GM21576 (cell line): ENCODE measurements around the gene ABCB4.

Source experiments
- ATAC-seq: cut with Tn5 transposase; IDR thresholded peaks from one replicate; pipeline ENCODE4 v1.9.1; 2021; ENCODE audit warnings: mild to moderate bottlenecking, moderate library complexity; ENCODE audit not compliant: unreplicated experiment

Gene ABCB4

DNA sequence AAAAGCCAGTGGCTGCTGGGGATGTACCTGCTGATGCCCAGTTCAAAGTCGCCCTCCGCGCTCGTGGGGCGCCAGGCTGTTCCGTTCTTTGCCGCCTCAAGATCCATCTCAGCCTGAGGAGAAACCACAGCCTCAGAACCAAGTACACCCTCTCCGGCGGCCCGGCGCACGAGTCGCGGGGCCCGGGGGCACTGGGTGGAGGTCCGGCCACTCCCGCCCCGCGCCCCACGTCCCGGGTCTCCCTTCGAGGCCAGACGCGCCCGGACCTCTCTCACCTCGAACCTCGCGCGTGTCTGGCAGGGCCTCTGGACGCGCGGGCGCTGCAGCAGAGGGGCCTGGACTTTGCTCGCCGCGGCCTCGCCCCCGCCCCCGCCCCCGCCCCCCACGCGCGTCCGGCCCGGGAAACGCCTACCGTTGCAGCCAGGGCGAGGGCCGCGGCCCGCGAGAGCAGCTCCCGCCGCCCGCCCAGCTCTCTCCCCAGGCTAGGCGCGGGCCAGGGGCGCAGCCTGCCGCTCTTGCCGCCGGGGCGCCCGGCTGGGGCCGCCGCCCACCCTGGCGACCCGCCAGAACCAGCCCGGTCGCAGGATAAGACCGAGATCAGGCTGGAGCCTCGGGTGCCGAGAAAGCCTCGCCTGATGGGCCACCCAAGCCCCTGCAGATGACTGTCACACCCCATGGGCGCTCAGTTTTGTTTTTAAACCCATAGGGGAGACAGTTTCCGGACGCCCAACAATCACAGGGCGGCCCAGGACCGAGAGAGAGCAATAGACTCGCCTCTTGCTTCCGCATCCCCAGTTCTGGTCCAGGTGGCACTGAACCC lies at the start of gene ABCB4:
Gene ABCB4, minus strand, starts transcription at position 322 of the 820 bp plus-strand sequence. Its CDS starts 215 bp downstream, at position 107.
- no peak for ATAC-seq

DNA sequence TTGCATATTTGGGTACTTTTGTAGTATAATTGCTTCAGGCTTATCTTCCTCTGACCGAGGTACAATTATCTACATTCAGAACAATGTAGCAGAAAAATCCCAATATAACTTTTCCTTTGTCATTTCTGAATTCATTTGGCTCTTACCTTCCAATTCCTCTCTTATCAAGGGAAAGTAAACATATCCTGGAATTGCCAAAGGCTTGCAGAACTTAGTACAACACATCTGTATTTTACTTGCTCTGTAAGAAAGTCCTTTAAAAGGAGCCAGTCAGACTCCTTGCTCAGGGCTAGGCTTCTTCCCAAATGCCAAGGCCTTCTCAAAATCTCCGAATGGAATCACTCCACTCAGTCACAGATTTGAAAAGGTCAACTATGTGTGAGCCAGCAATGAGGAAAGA lies 43.3 kb upstream of the ABCB4 start:
- no peak for ATAC-seq

DNA sequence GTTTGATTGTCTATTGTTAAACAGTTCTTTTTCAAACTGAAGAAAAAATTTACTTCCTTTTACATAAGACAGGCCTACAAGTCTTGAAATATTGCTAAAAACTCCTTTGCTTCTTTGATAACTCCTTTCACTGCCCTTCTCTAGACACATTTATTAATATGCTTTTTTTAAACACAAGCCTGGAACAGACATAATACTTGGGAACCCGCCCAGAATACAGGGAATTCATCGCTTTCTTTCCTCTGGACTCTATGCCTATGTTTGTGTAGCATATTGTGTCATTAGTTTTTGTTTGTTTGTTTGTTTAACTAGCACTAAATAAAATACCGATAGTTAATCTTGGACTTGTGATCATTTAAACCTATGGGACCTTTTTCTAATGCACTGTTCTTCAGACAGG lies 42.4 kb upstream of the ABCB4 start:
- no peak for ATAC-seq

DNA sequence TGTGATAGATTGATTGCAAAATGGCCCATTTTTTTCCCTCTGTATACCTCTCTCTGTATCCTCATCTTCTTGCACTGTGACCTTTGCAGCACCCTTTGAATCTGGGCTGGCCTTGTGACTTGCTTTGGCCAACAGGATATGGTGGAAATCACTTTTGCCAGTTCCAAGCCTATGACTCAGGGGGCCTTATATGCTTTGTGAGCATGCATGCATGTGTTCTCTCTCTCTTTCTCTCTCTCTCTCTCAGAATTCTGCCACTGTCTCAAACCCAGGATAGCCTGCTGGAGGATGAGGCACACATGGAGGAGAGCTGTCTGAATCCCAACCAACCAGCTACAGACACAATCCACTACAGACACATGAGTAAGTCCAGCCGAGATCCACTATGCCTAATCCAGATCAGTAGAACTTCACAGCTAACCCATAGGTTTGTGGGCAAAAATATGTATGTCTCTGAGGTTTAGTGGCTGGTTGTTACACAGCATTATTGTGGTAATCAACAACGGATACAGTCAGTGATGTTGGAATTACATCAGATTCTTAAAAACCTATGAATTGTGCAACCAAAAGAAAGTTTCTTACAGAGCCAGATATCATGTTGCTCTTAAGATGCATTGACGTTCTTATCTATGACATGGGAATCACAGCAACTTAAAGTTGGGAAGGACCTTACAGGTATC lies 41.8 kb upstream of the ABCB4 start:
- no peak for ATAC-seq

DNA sequence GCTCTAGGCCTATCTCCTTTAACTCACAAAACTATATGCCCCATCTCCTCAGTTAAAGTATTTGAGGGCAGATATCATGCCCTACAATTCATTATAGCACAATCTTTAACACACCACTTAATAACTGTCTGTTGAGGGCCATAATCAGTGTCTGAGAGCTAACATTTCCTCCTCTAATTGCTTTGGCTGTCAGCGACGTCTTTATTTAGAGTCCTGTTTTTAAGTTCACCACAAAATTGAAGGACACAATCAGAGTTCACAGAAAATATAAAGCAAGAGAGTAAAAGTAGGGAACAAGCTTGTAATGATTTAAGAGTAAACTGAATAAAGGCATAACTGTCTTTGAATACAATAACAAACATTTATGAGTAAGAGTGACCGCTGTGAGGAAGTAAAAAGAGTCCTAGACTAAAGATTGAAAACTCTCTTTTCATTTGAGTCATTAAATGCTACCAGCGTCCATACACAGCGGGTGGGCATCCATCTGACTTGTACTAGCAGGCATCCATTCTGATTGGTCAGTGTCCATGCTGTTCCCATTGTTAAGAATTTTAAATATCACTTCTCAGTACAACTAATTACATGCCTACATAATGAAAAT lies 38.4 kb upstream of the ABCB4 start:
- ATAC-seq = no peak

DNA sequence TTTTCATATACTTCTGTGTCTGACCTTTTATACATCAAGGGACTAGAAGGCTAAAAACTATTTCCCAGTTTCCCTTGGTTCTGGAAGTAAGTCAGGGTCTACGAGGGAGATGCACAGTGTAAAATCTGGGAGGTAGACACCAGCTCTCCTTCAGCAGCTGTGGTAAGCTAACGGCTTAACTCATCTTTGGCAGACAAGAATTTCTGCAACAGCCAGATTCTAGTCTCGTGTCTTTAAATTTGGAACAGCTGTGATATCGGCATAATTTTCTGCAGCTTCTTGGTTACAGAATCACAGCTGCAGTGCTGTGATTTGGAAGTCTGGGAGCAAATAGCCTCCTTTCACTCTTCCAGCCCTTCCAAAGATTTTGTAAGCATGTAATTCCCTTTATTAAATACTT lies 37.4 kb upstream of the ABCB4 start:
- no peak for ATAC-seq

DNA sequence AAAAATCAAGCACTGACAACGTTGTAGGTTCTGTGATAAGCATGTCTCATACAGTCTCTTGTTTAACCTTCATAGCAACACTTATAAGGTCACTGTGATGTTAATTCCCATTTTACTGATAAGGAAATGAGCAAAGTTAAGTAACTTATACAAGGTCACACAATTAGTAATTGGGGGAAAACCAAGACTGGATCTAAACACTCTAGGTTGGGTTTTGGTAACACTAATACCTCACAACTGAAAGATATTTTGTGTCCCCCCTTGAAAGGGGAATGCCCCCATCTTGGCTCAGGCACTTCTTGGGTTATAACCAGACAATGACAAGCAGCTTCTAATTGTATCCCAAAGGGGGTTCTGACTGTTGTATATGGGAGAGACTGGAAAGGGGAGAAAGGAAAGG lies 36.0 kb upstream of the ABCB4 start:
- ATAC-seq = no peak

DNA sequence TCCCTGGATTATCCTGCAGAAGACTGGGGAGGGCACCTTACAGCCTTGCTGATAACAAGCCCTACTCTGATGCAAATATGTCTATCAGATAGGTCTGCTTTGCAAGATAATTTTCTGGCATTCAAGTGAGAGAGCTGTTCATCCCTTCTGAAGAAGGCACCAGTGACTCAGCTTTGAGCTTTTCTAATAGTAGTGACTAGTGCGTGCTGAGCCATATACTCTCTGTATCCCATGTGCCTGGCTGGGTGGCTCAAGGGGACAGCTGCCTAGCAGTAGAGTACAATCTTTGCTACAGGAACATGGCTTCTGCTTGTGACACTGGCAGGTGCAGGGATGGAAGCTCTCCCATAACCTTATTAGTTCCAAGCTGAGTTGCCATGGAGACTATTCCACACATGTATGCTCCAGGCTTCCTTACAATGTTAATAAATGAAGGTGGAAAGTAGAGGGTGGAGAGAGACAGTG lies 35.0 kb upstream of the ABCB4 start:
- ATAC-seq = no peak

DNA sequence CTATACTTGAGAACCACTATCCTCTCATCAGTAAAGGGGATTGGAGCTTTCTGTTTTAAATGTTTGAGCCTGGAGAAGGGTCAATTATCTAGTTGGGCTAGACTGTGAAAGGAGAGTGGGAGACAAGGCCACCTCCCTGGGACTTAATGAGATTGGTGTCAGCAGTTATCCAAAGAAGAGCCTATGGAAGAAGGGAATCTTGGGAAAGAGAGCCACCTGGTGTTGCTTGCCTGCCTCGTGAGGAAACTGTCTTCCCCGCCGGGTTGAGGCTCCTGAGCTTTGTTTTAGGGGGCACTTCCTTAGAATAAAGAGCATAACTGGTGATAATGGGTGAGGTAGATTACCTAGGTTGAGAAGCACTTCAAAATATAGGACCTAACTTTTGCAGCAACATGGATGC lies 32.0 kb upstream of the ABCB4 start:
- no peak for ATAC-seq

DNA sequence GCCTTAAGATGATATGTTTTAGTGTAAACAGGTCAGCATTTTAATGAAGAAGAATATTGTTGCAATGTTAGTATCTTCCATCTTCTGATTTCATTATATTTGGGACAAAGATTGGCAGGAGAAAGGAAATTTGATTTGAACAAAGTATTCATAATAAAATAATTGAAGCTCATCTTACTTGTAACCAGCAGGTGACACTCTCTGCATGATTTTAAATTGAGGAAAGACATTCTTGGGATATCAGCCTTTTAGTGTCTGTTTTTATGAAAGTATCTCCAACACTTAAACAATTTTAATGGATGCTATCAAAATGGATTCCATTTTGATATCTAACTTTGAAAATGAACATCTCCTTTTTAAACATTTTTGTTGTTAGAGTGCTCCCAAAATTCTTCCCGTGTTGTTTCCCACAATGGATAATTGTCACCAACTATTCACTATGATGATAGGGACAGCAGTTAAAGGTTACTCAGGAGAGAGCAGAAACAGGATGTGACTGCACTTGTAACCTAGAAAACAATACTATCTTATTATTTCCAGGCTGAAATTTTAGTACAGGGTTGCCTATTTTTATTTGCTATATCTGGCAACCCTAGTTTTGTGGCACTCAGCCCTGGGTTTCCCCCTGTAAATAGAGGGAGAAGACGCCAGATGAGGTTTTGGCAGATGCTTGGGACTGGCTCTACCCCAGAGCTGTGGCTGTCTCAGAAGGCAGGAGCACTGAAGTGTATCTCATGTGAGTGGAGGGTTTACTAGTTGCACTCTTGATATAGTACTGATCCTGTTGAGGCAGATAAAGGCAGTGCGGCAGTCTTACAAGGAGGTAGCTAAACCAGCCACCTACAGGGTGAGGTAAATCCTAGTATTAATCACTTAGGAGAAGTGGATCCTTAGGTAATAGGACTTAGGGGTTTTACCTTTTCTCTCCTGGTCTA lies 31.0 kb upstream of the ABCB4 start:
- ATAC-seq = no peak

DNA sequence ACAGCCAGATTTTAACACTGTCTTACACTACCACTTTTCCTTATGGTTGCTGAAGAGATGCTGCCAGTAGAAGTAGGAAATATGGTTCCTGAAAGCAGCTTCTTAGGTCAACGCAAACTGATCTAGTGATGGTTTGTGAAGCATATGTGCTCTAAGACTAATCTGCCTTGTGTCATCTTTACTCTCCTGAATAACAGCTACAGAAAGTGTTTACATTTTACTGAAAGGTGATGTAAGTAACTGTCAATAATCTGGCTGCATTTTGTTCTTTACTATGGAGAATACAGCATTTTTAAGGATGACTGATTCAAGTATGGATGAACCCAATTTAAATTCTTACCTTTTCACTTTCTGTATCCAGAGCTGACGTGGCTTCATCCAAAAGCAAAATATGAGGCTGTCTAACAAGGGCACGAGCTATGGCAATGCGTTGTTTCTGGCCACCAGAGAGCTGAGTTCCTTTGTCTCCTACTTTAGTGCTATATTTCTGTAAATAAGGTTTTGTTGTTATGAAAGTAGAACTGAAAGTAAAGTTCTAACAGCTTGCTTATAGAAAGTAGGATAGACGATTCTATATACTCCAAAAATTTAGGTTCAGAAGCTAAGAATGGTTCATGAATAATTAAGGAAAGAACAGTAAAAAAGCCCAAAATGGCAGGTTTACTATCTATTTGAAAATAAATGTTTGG lies 30.2 kb upstream of the ABCB4 start:
- ATAC-seq = peak; percentile 58

DNA sequence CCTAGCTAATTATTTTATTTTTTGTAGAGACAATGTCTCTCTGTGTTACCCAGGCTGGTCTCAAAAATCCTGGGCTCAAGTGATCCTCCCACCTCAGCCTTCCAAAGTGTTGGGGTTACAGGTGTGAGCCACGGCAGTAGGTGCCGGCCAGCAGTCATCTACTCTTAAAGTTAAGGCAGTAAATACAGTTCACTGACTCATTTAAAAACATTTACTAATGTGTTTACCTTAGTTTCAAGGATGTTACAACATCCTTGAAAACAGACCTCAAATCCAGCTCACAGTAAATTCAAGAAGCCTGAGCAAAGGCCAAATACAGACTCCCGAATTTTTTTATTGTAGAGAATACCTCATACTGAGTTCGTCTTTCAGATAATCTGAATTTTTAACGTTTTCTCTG lies 29.6 kb upstream of the ABCB4 start:
- no peak for ATAC-seq

DNA sequence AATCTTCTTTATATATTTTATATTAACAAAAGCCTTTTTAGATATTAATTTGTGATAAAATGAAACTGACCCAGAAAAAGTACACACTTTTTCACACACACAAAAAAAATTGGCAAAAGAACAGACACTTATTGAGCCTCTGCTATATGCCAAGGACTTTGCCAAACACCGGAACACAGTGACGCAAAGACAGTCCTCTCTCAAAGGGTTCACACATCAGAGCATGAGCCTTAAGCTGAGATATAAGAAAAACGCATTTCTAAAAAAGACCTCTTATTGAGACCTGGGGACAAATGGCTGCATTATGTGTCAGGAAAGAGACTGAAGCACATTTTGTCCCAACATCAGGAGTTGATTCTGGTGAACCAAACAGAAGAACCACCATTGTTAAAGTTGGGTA lies 24.0 kb upstream of the ABCB4 start:
- no peak for ATAC-seq

DNA sequence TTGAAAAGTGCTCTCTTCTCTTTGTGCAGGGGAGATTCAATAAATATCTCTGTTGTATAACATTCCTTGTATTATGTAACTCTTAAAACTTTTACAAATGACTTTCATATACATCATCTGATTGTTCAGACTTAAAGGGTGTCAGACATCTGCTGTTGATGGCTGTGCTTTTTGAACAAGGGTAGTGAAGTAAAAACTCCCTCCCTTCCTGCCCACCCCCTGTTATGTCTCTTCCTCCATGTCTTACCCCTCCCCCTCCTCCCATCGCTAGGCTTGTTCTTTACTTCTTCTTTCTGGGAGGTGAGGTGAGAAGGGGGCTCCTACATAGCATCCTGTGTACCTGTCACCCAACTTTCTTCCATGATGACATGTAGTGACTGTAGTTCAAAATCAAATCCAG lies 23.4 kb upstream of the ABCB4 start:
- no peak for ATAC-seq

DNA sequence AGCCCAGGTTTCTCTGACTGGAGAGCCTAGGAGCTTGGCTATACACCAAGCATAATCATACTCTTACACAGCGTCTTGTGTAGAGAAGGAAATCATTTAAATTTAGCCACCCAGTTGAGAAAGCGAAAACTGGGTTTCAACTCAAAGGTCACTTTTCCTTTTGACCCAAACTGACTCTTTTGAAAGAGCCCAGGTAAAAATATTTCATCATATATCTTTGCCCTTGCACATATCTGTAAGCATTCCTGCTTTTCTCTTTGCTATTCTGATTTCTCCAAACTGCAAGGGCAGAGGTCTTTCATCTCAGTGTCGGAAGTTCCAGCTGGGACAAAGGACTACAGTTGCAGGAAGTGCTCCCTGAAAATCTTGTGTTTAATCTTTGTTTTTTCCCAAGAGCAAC lies 22.0 kb upstream of the ABCB4 start:
- no peak for ATAC-seq

DNA sequence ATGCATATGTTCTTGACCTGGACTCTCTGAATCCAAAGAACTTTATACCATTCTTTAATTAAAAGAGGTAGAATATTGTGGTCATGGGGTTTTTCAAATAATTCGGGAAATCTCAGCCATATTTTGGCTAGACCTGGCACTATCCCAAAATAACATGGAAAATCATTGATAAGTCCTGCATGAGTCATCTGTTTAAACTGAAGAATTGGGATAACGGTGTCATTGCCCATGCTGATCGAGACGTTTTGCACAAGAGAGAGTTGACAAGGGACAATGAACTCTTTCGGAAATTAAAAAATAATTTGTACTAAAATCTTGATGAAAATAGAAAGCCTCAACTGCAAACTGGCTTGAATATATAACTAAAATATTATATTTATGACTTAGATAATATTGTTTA lies 19.9 kb upstream of the ABCB4 start:
- no peak for ATAC-seq

DNA sequence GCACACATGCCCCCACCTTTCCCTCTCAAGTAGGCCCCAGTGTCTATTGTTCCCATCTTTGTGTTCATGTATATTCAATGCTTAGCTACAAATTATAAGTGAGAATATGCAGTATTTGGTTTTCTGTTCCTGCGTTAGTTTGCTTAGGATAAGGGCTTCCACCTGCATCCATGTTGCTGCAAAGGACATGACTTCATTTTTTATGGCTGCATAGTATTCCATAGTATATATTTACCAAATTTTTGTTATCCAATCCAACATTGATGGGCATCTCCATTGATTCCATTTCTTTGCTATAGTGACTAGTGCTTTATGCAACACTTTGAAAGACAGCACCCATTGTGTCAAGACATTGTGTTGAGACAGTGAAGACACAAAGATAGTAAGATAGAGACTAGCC lies 19.0 kb upstream of the ABCB4 start:
- no peak for ATAC-seq

DNA sequence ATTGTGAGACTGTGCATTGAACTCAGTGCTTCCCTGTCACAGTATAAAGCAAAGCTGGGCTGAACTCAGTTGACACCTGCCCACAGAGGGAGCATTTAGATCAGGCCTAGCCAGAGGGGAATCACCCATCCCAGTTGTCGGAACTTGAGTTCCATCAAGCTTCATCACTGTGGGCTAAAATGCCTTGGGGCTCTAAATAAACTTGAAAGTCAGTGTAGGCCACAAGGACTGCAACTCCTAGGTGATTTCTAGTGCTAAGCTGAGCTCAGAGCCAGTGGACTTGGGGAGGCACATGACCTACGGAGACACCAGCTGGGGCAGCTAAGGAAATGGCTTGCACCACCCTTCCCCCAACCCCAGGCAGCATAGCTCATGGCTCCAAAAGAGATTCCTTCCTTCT lies 7.7 kb upstream of the ABCB4 start:
- ATAC-seq = no peak

DNA sequence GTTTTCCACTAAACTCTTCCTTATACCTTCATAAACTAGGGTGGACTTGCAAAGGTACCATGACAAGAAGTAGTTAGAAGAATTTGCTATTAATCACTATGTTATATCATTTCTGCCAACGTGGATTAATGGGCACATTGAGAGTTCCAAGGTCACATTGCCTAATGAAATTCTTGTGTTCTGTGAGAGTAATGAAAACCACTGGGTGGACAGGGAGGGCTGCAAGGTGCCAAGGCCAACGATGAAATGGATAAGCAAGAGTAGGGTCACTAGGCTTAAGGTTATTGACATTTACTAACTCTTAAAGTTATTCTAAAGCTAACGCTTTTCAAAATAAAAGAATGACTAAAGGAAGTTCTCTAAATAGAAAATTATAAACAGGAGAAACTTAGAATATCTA lies 6.6 kb upstream of the ABCB4 start:
- no peak for ATAC-seq

DNA sequence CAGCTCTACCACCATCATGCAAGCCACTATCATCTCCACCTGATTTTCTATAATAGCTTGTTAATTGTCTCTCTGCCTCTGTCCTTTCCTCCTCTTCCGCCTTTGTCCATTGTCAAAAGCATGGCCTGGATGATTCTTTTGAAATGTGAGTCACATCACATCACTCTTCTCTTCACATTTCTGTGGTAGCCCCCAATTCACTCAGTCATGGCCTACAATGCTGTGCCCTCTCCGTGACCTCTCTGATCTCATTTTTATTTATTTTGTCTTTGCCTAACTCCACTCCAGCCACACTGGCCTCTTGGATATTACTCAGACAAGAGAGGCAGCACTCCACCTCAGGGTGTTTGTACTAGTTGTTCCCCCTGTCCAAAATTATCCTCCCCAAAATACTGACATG lies 4.9 kb upstream of the ABCB4 start:
- no peak for ATAC-seq
